K562 (cell line): ENCODE results near the gene PDE6G. TPM values are rescaled to one million over a fixed set of nuclear protein-coding genes. Genes with fewer than 3 reads are reported as not detected.
A peak's percentile ranks its signal among the peaks of the same experiment; 100 is the strongest.

Experiments
- CXXC5 ChIP-seq: fragments of 250-450 bp; sonication (Bioruptor Pico); IDR thresholded peaks from 2 replicates; pipeline ENCODE4 v1.8.0; 2022; ENCODE audit warnings: inconsistent platforms, mild to moderate bottlenecking, moderate library complexity
- DNMT1 ChIP-seq: fragments of 450-650 bp; IDR thresholded peaks from 2 replicates; pipeline ENCODE4 v1.6.1; 2016; ENCODE audit warnings: antibody characterized with exemption, mild to moderate bottlenecking
- E2F6 ChIP-seq, 2 experiments: IDR thresholded peaks; 2 replicates each; pipeline ENCODE4 v1.6.1; 2011; ENCODE audit warnings: borderline replicate concordance in 1 of 2, control low read depth in 1 of 2, low read depth in 1 of 2, low read length in 1 of 2, mild to moderate bottlenecking in 1 of 2, mixed read lengths in 1 of 2, moderate library complexity in 1 of 2; ENCODE audit not compliant: insufficient read depth in 1 of 2, insufficient read length in 1 of 2, poor library complexity in 1 of 2, severe bottlenecking in 1 of 2; ENCODE audit errors: extremely low read depth in 1 of 2
- FOXK1 ChIP-seq: sonication (generic); formaldehyde crosslinking; IDR thresholded peaks from 2 replicates; pipeline ENCODE4 v1.8.0; 2022; ENCODE audit warnings: missing genetic modification reagents, mild to moderate bottlenecking, borderline replicate concordance
- HEY1 ChIP-seq: fragments of 250-450 bp; sonication (Bioruptor Pico); IDR thresholded peaks from 2 replicates; pipeline ENCODE4 v1.5.0; 2020; ENCODE audit warnings: mild to moderate bottlenecking, moderate library complexity, borderline replicate concordance
- ILF3 ChIP-seq: fragments of 450-650 bp; IDR thresholded peaks from 2 replicates; pipeline ENCODE4 v1.6.1; 2018; ENCODE audit warnings: antibody characterized with exemption, mild to moderate bottlenecking, moderate library complexity, borderline replicate concordance
- MAZ ChIP-seq, 2 experiments: fragments of 450-650 bp in 1 of 2; sonication (generic) in 1 of 2; formaldehyde crosslinking; IDR thresholded peaks in 1 of 2; conservative IDR thresholded peaks in 1 of 2; 2 replicates each; pipeline versions ENCODE4 v1.4.0 to v1.5.0; 2020; ENCODE audit warnings: mild to moderate bottlenecking in 1 of 2, missing genetic modification reagents in 1 of 2
- SAP30 ChIP-seq: fragments of 200-600 bp; sonication (generic); IDR thresholded peaks from 2 replicates; pipeline ENCODE4 v1.6.1; 2012; ENCODE audit warnings: borderline replicate concordance, low read depth, mild to moderate bottlenecking, moderate library complexity, low read length, control low read depth, inconsistent platforms; ENCODE audit not compliant: insufficient read depth, poor library complexity, severe bottlenecking
- SIN3A ChIP-seq, 2 experiments: fragments of 150-350 bp in 1 of 2; IDR thresholded peaks; 2 replicates each; pipeline ENCODE4 v1.6.1; 2011 to 2016; ENCODE audit warnings: borderline replicate concordance in 2 of 2, low read depth in 2 of 2, low read length in 2 of 2, mild to moderate bottlenecking in 2 of 2, moderate library complexity in 2 of 2; ENCODE audit not compliant: control insufficient read depth in 1 of 2
- SP1 ChIP-seq: sonication (generic); formaldehyde crosslinking; IDR thresholded peaks from 2 replicates; pipeline ENCODE4 v1.8.1; 2022; ENCODE audit warnings: mild to moderate bottlenecking, missing genetic modification reagents
- USF2 ChIP-seq: sonication (generic); formaldehyde crosslinking; IDR thresholded peaks from 2 replicates; pipeline ENCODE4 v1.5.0; 2020; ENCODE audit warnings: missing genetic modification reagents
- ZFX ChIP-seq: sonication (generic); formaldehyde crosslinking; IDR thresholded peaks from 2 replicates; pipeline ENCODE4 v1.8.0; 2022; ENCODE audit warnings: mild to moderate bottlenecking, missing genetic modification reagents, moderate library complexity
- polyA plus RNA-seq, 8 experiments: library from polyadenylated mRNA; depleted of rRNA in 4 of 8; stranded (reverse) in 5 of 8; unstranded in 3 of 8; fragments of >200 nt; fragmentation: Nextera tagmentation in 2 of 8; fragmentation: Illumina TruSeq in 1 of 8; extraction: Ambion mirVana in 2 of 8; extraction: Trizol in 1 of 8; gene quantifications; 2 replicates each; pipeline versions ENCODE4 v1.2.1 to v1.2.3, GENCODE V29; 2011 to 2014; ENCODE audit warnings: inconsistent platforms in 1 of 8, missing spikeins in 1 of 8
- total RNA-seq, 7 experiments: library from RNA; depleted of rRNA in 6 of 7; stranded (reverse); fragments of >200 nt in 6 of 7; fragmentation: Illumina TruSeq in 2 of 7; extraction: Trizol in 2 of 7; gene quantifications; 2 replicates each; pipeline versions ENCODE4 v1.2.1 to v1.2.3, GENCODE V29; 2011 to 2021; ENCODE audit warnings: low replicate concordance in 1 of 7
- TF ChIP-seq, protein P1 (sequence below): IDR thresholded peaks from 2 replicates; pipeline ENCODE4 v1.6.1; 2011; ENCODE audit warnings: borderline replicate concordance, low read depth, mild to moderate bottlenecking, moderate library complexity, low read length; ENCODE audit not compliant: insufficient read depth, poor library complexity, severe bottlenecking
- TF ChIP-seq, protein P2 (sequence below): sonication (generic); formaldehyde crosslinking; IDR thresholded peaks from 2 replicates; pipeline ENCODE4 v1.8.1; 2023; ENCODE audit warnings: missing genetic modification reagents, mild to moderate bottlenecking, borderline replicate concordance

Gene PDE6G
- total and polyA plus RNA-seq, 9 of the 15 experiments (the other 6 are each of a cell fraction or from before 2014, with no cell fraction given): 0.14 to 0.59 TPM; not detected in 7

- TF ChIP-seq, protein P1, sequence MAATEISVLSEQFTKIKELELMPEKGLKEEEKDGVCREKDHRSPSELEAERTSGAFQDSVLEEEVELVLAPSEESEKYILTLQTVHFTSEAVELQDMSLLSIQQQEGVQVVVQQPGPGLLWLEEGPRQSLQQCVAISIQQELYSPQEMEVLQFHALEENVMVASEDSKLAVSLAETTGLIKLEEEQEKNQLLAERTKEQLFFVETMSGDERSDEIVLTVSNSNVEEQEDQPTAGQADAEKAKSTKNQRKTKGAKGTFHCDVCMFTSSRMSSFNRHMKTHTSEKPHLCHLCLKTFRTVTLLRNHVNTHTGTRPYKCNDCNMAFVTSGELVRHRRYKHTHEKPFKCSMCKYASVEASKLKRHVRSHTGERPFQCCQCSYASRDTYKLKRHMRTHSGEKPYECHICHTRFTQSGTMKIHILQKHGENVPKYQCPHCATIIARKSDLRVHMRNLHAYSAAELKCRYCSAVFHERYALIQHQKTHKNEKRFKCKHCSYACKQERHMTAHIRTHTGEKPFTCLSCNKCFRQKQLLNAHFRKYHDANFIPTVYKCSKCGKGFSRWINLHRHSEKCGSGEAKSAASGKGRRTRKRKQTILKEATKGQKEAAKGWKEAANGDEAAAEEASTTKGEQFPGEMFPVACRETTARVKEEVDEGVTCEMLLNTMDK: peak; percentile 40
- peak; percentile 75 to 94; a peak in 3 of 4 replicates for TF ChIP-seq SIN3A (IDR thresholded peaks at IDR 0.05; ENCODE audit: borderline replicate concordance in 2 of 2, control insufficient read depth in 1 of 2, low read depth in 2 of 2, low read length in 2 of 2)
- peak; percentile 46 for TF ChIP-seq SAP30
- peak; percentile 69 to 95 for TF ChIP-seq E2F6 (IDR thresholded peaks at IDR 0.05; ENCODE audit: borderline replicate concordance in 1 of 2, extremely low read depth in 1 of 2, insufficient read depth in 1 of 2, insufficient read length in 1 of 2, low read depth in 1 of 2, low read length in 1 of 2, poor library complexity in 1 of 2, severe bottlenecking in 1 of 2)
- TF ChIP-seq HEY1 (CRISPR knock-in tag): no peak; the same call in 1 of the 2 replicates
- TF ChIP-seq FOXK1 (CRISPR knock-in tag): peak; percentile 70; the same call in 1 of the 2 replicates
- TF ChIP-seq MAZ (CRISPR knock-in tag; conservative IDR thresholded peaks at IDR 0.05 in 1 of 2, IDR thresholded peaks at IDR 0.05 in 1 of 2): peak; percentile 76 to 84; a peak in 3 of 4 replicates
- peak; percentile 88 for TF ChIP-seq CXXC5 (CRISPR knock-in tag)
- peak; percentile 89 for TF ChIP-seq ZFX (CRISPR knock-in tag)
- TF ChIP-seq, protein P2, sequence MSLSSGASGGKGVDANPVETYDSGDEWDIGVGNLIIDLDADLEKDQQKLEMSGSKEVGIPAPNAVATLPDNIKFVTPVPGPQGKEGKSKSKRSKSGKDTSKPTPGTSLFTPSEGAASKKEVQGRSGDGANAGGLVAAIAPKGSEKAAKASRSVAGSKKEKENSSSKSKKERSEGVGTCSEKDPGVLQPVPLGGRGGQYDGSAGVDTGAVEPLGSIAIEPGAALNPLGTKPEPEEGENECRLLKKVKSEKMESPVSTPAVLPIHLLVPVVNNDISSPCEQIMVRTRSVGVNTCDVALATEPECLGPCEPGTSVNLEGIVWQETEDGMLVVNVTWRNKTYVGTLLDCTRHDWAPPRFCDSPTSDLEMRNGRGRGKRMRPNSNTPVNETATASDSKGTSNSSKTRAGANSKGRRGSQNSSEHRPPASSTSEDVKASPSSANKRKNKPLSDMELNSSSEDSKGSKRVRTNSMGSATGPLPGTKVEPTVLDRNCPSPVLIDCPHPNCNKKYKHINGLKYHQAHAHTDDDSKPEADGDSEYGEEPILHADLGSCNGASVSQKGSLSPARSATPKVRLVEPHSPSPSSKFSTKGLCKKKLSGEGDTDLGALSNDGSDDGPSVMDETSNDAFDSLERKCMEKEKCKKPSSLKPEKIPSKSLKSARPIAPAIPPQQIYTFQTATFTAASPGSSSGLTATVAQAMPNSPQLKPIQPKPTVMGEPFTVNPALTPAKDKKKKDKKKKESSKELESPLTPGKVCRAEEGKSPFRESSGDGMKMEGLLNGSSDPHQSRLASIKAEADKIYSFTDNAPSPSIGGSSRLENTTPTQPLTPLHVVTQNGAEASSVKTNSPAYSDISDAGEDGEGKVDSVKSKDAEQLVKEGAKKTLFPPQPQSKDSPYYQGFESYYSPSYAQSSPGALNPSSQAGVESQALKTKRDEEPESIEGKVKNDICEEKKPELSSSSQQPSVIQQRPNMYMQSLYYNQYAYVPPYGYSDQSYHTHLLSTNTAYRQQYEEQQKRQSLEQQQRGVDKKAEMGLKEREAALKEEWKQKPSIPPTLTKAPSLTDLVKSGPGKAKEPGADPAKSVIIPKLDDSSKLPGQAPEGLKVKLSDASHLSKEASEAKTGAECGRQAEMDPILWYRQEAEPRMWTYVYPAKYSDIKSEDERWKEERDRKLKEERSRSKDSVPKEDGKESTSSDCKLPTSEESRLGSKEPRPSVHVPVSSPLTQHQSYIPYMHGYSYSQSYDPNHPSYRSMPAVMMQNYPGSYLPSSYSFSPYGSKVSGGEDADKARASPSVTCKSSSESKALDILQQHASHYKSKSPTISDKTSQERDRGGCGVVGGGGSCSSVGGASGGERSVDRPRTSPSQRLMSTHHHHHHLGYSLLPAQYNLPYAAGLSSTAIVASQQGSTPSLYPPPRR (CRISPR knock-in tag): 0 out of 2 replicates have a peak, but pooled peaks have one; percentile 5
- no peak for TF ChIP-seq DNMT1
- peak; percentile 77; the same call in 1 of the 2 replicates for TF ChIP-seq ILF3
- no peak for TF ChIP-seq USF2
- TF ChIP-seq SP1 (CRISPR knock-in tag): peak; percentile 72; the same call in 1 of the 2 replicates
Measured at GRCh38 chr17:81702934-81703746, 46.8 kb upstream of the PDE6G start, which contains the start of gene MRPL12 (continued).
